Activated naive CD8-positive, alpha-beta T cell treated with anti-CD3 and anti-CD28 coated beads, Interleukin-2, amount 50 U/mL, for 24 hours (primary cell): Measurements from ENCODE around the gene ZNF326.

ENCODE experiments used
- ATAC-seq: fragments of 150-1000 bp; cut with Tn5 transposase; one replicate; pipeline ENCODE4 v1.10.0; 2021
- DNase-seq: peaks from one replicate; pipeline ENCODE4 v3.0.0; 2021
- H3K27ac Mint-ChIP-seq: one replicate; pipeline ENCODE4 v1.8.0; 2021; ENCODE audit warnings: mild to moderate bottlenecking, mixed read lengths
- H3K27me3 Mint-ChIP-seq: one replicate; pipeline ENCODE4 v1.8.0; 2021; ENCODE audit warnings: mixed read lengths
- H3K36me3 Mint-ChIP-seq: one replicate; pipeline ENCODE4 v1.8.0; 2021; ENCODE audit warnings: low read depth, mixed read lengths
- H3K4me1 Mint-ChIP-seq: one replicate; pipeline ENCODE4 v1.8.0; 2021; ENCODE audit warnings: mixed read lengths
- H3K4me3 Mint-ChIP-seq: one replicate; pipeline ENCODE4 v1.8.0; 2021; ENCODE audit warnings: mild to moderate bottlenecking, moderate library complexity, mixed read lengths
- H3K9me3 Mint-ChIP-seq: one replicate; pipeline ENCODE4 v1.8.0; 2021; ENCODE audit warnings: mixed read lengths

The ZNF326 gene

DNA sequence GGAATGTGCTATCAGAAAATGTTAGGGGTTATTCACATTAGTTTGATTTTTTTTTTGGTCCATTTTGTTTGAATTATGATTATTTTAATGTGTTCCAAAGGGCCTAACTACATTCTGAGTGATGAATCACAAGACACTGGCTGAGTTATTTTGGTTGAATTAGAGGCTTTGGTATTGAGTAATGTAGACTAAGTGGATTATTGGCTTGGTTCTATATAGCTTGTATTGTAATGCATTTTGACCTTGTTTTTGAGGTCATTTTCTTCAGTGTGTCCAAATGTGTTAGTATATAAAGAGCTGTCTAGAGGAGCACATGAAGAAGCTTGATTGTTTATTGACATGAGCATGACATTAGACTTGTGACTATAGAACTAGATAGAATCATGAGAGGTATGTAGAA lies 3.4 kb downstream of the ZNF326 start:
- peaks cover 44% of the 10 kb centered on the region for H3K4me1 Mint-ChIP-seq
- peaks cover 28% of the 10 kb centered on the region for H3K36me3 Mint-ChIP-seq
- H3K27ac Mint-ChIP-seq: no peak overlapping the region
- DNase-seq: no peak
- no peak for ATAC-seq
- H3K27me3 Mint-ChIP-seq: no peaks in the 10 kb centered on the region
- no peaks in the 10 kb centered on the region for H3K9me3 Mint-ChIP-seq
- peak overlapping the region; percentile 12 for H3K4me3 Mint-ChIP-seq

GRCh38 chr1:89999208-89999607 lies 4.3 kb downstream of the ZNF326 start:
- peak overlapping the region; percentile 9 for H3K27ac Mint-ChIP-seq
- peaks cover 45% of the 10 kb centered on the region for H3K4me1 Mint-ChIP-seq
- H3K36me3 Mint-ChIP-seq: peaks cover 28% of the 10 kb centered on the region

GRCh38 chr1:89999628-90000027 lies 4.7 kb downstream of the ZNF326 start:
- Mint-ChIP-seq H3K4me3 (no peak overlapping the region), H3K36me3 (peaks cover 28% of the 10 kb centered on the region), H3K4me1 (peaks cover 44% of the 10 kb centered on the region), H3K27ac (no peak overlapping the region), H3K9me3 (no peaks in the 10 kb centered on the region), H3K27me3 (no peaks in the 10 kb centered on the region)
- DNase-seq: no peak
- no peak for ATAC-seq

More at GRCh38 chr1:89999208-89999607, 4.3 kb downstream of the ZNF326 start:
- DNase-seq: no peak
- ATAC-seq: no peak
- Mint-ChIP-seq H3K4me3 (no peak overlapping the region), H3K27me3 (no peaks in the 10 kb centered on the region), H3K9me3 (no peaks in the 10 kb centered on the region)

DNA sequence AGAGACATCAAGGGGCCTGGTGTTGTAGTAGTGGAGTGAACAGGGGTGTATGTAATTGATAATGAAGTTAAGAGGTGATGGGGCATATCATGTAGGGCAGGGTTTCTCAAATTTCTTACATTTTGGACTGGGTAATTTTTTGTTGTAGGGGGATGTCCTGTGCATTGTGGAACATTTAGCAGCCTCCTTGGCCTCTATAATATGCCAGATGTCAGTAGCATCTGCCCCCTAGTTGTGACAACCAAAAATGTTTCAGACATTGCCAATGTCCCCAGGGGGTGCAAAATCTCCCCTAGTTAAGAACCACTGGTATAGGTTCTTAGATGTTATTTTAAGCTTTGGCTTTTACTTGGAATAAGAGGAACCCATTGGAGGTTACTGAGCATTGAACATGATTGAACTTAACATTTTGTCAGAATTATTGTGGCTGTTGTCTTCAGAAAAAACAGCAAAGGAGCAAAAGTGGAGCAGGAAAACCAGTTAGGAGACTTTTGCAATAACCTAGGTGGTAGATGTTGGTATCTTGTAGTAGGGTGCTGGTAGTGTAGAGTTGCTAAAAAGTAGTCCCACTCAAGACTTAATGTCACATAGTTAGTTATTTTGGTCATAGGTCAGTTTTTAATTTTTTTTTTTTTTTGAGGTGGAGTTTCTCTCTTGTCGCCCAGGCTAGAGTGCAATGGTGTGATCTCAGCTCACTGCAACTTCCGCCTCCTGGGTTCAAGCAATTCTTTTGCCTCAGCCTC lies 6.2 kb downstream of the ZNF326 start:
- H3K36me3 Mint-ChIP-seq: peaks cover 29% of the 10 kb centered on the region
- H3K27me3 Mint-ChIP-seq: no peaks in the 10 kb centered on the region
- ATAC-seq: peak; percentile 35
- H3K27ac Mint-ChIP-seq: no peak overlapping the region
- H3K4me1 Mint-ChIP-seq: peaks cover 40% of the 10 kb centered on the region
- no peak for DNase-seq
- no peaks in the 10 kb centered on the region for H3K9me3 Mint-ChIP-seq
- H3K4me3 Mint-ChIP-seq: no peak overlapping the region

DNA sequence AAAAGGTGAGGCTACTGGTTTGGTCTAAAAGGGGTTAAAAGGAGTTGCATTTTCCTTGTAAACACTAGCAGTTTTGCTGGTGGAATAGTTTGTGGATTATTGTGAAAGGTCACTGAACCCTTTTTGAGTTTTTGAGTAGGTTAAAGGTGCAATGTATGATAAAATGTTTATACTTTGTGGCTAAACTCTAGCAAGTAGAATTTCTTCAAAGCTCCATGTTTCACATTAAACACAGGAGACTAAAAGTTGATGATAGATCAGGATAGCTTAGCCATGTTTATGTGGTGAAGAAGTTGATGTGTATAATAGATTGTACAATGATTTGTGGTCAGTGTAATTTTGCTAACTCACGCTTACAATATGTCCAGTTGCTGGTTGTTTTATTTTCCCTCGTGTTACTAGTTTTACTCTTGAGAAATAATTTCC lies 13.1 kb downstream of the ZNF326 start:
- H3K9me3 Mint-ChIP-seq: no peaks in the 10 kb centered on the region
- peaks cover 41% of the 10 kb centered on the region for H3K36me3 Mint-ChIP-seq
- peaks cover 4% of the 10 kb centered on the region for H3K4me1 Mint-ChIP-seq
- ATAC-seq (no peak), DNase-seq (no peak)
- no peak overlapping the region for H3K4me3 Mint-ChIP-seq
- H3K27ac Mint-ChIP-seq: no peak overlapping the region
- H3K27me3 Mint-ChIP-seq: no peaks in the 10 kb centered on the region

GRCh38 chr1:90012300-90012699 lies 17.4 kb downstream of the ZNF326 start:
- ATAC-seq (no peak), DNase-seq (no peak)
- no peak overlapping the region for H3K4me3 Mint-ChIP-seq
- peaks cover 61% of the 10 kb centered on the region for H3K36me3 Mint-ChIP-seq
- no peak overlapping the region for H3K27ac Mint-ChIP-seq
- no peaks in the 10 kb centered on the region for H3K9me3 Mint-ChIP-seq
- H3K27me3 Mint-ChIP-seq: no peaks in the 10 kb centered on the region
- H3K4me1 Mint-ChIP-seq: no peaks in the 10 kb centered on the region

DNA sequence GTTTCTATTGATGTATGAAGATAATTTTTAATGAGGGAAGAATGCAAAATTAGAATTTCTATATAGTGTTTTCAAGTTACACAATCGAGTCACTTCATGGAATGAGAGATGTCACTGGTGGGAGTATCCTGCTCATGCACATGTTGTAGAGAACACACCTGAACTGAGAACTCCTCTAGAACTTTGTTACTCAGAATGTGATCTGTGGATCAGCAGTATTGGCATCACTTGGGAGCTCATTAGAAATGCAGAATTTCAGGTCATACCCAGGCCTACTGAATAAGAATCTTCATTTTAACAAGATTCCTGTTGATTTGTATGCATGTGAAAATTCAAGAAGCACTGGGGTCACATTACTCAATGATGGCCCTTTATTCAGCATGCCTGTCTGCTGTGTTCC lies 28.8 kb downstream of the ZNF326 start:
- H3K4me1 Mint-ChIP-seq: no peaks in the 10 kb centered on the region
- no peak for ATAC-seq
- H3K27ac Mint-ChIP-seq: no peak overlapping the region
- H3K4me3 Mint-ChIP-seq: no peak overlapping the region
- H3K9me3 Mint-ChIP-seq: peaks cover 27% of the 10 kb centered on the region
- DNase-seq: no peak
- peaks cover 85% of the 10 kb centered on the region for H3K36me3 Mint-ChIP-seq
- no peaks in the 10 kb centered on the region for H3K27me3 Mint-ChIP-seq

DNA sequence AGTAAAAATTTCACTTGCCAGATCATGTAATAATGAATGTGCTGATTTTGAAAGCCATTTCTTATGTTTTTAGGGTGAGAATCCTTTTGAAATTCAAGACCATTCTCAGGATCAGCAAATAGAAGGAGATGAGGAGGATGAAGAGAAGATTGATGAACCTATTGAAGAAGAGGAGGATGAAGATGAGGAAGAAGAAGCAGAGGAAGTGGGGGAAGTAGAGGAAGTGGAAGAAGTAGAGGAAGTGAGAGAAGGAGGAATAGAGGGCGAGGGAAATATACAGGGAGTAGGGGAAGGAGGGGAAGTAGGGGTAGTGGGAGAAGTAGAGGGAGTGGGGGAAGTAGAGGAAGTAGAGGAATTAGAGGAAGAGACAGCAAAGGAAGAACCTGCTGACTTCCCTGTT lies 32.4 kb downstream of the ZNF326 start:
- DNase-seq (no peak), ATAC-seq (no peak)
- H3K36me3 Mint-ChIP-seq: peaks cover 68% of the 10 kb centered on the region
- H3K4me3 Mint-ChIP-seq: no peak overlapping the region
- H3K9me3 Mint-ChIP-seq: peaks cover 20% of the 10 kb centered on the region
- no peaks in the 10 kb centered on the region for H3K4me1 Mint-ChIP-seq
- H3K27ac Mint-ChIP-seq: no peak overlapping the region
- no peaks in the 10 kb centered on the region for H3K27me3 Mint-ChIP-seq

- DNase-seq (no peak), ATAC-seq (no peak)
- Mint-ChIP-seq H3K4me1 (no peaks in the 10 kb centered on the region), H3K27ac (no peak overlapping the region), H3K4me3 (no peak overlapping the region), H3K27me3 (no peaks in the 10 kb centered on the region), H3K9me3 (no peaks in the 10 kb centered on the region), H3K36me3 (no peaks in the 10 kb centered on the region)
These were observed 44.7 kb downstream of the ZNF326 start for GRCh38 chr1:90039652-90040051.

DNA sequence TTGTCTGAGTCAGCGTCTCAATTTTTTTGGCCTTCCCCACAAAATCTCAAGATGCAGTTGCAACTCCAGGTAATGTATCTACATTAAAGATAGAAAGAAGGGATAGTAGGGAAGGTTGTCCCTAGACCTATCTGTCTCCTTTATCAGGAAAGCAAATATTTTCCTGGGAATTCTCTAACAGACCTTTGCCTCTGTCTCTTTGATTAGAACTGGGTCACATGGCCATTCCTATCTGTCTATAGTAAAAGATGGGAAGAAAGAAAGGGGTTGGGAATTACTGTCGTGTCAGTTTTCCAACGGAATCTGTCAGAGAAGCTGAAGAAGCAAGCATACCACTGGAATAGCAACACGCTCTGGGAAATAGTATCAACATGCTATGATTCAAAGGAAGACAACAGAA lies 48.7 kb downstream of the ZNF326 start:
- Mint-ChIP-seq H3K36me3 (no peaks in the 10 kb centered on the region), H3K27ac (no peak overlapping the region), H3K4me1 (no peaks in the 10 kb centered on the region), H3K4me3 (no peak overlapping the region), H3K9me3 (no peaks in the 10 kb centered on the region), H3K27me3 (no peaks in the 10 kb centered on the region)
- DNase-seq (no peak), ATAC-seq (no peak)

GRCh38 chr1:90044346-90044745 lies 49.4 kb downstream of the ZNF326 start:
- H3K9me3 Mint-ChIP-seq: no peaks in the 10 kb centered on the region
- no peak overlapping the region for H3K4me3 Mint-ChIP-seq
- no peaks in the 10 kb centered on the region for H3K27me3 Mint-ChIP-seq
- H3K27ac Mint-ChIP-seq: no peak overlapping the region
- no peak for DNase-seq
- H3K4me1 Mint-ChIP-seq: no peaks in the 10 kb centered on the region
- ATAC-seq: no peak
- no peaks in the 10 kb centered on the region for H3K36me3 Mint-ChIP-seq

GRCh38 chr1:90045853-90046563 lies 51.1 kb downstream of the ZNF326 start:
- H3K27me3 Mint-ChIP-seq: no peaks in the 10 kb centered on the region
- no peaks in the 10 kb centered on the region for H3K4me1 Mint-ChIP-seq
- H3K4me3 Mint-ChIP-seq: no peak overlapping the region
- H3K27ac Mint-ChIP-seq: no peak overlapping the region
- ATAC-seq (no peak), DNase-seq (peak; percentile 18)
- H3K36me3 Mint-ChIP-seq: no peaks in the 10 kb centered on the region
- H3K9me3 Mint-ChIP-seq: no peaks in the 10 kb centered on the region

DNA sequence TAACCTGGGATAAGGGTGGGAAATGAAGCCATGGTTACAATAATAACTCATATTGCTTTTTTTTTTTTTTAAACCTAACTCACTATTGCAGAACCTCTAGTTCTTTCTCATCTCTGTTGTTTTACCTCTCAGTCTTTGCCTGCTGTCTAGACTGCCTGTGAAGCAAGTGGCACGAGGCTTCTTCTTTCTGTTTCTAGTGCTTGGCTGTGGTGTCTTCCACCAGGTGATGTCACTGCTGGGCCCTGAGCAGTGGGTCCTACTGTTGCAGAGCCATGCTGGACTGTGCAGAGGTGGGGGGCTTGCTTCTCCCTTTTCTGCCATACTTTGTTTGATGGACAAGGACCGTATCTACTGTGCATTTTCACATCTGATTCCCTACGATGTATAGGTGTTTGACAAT lies 51.7 kb downstream of the ZNF326 start:
- peaks cover 3% of the 10 kb centered on the region for H3K27me3 Mint-ChIP-seq
- H3K4me1 Mint-ChIP-seq: no peaks in the 10 kb centered on the region
- no peak overlapping the region for H3K27ac Mint-ChIP-seq
- no peaks in the 10 kb centered on the region for H3K9me3 Mint-ChIP-seq
- no peak overlapping the region for H3K4me3 Mint-ChIP-seq
- no peaks in the 10 kb centered on the region for H3K36me3 Mint-ChIP-seq
- ATAC-seq: no peak
- no peak for DNase-seq

DNA sequence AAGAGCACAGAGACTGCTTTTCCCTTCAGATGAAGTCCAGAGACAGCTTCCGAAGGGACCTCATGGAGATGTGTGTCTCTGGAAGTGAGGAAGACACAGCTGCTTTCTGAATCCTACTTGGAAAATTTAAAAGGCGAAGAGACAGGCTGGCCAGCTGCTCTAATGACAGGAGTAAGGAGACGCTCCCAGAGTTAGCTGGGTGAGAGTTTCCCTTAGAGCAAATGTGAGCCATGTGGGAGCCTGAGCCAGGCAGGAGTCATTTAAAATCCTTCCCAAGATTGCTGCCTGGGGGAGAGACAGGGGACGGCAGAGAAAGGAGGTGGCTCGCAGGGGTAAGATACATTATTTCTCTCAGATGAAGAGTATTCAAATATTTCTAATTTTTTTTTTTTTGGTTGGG lies 53.1 kb downstream of the ZNF326 start:
- no peak overlapping the region for H3K4me3 Mint-ChIP-seq
- H3K9me3 Mint-ChIP-seq: no peaks in the 10 kb centered on the region
- no peaks in the 10 kb centered on the region for H3K4me1 Mint-ChIP-seq
- peaks cover 4% of the 10 kb centered on the region for H3K27me3 Mint-ChIP-seq
- no peak for ATAC-seq
- no peaks in the 10 kb centered on the region for H3K36me3 Mint-ChIP-seq
- DNase-seq: no peak
- H3K27ac Mint-ChIP-seq: no peak overlapping the region
